HK-2 (cell line): Measurements from ENCODE around the gene GPC5.

Experiments
- DNase-seq: peaks from one replicate; pipeline ENCODE4 v3.0.0-alpha.2; 2018; ENCODE audit not compliant: unreplicated experiment

GPC5 gene

GRCh38 chr13:91537376-91537775 is 139.0 kb downstream of the GPC5 start:
- no peak for DNase-seq

GRCh38 chr13:91539286-91540157 is 141.1 kb downstream of the GPC5 start:
- no peak for DNase-seq

- DNase-seq = no peak
These were observed 141.8 kb downstream of the GPC5 start for GRCh38 chr13:91540158-91540736.

- DNase-seq = no peak
These were observed 146.3 kb downstream of the GPC5 start for GRCh38 chr13:91544723-91545122.

GRCh38 chr13:91546900-91547299 is 148.5 kb downstream of the GPC5 start:
- DNase-seq = no peak

GRCh38 chr13:91553584-91553983 is 155.2 kb downstream of the GPC5 start:
- DNase-seq = no peak

- no peak for DNase-seq
These were observed 155.7 kb downstream of the GPC5 start for GRCh38 chr13:91554101-91554500.

GRCh38 chr13:91557328-91558090 is 159.1 kb downstream of the GPC5 start:
- no peak for DNase-seq

- no peak for DNase-seq
These were observed 165.4 kb downstream of the GPC5 start for GRCh38 chr13:91563799-91564198.

- no peak for DNase-seq
These were observed 166.0 kb downstream of the GPC5 start for GRCh38 chr13:91564396-91564795.

- DNase-seq = no peak
These were observed 166.9 kb downstream of the GPC5 start for GRCh38 chr13:91565296-91565695.

- no peak for DNase-seq
These were observed 169.2 kb downstream of the GPC5 start for GRCh38 chr13:91567485-91568207.

GRCh38 chr13:91571681-91572080 is 173.3 kb downstream of the GPC5 start:
- no peak for DNase-seq

- no peak for DNase-seq
These were observed 174.0 kb downstream of the GPC5 start for GRCh38 chr13:91572439-91572838.

GRCh38 chr13:91572944-91573598 is 174.7 kb downstream of the GPC5 start:
- no peak for DNase-seq

- DNase-seq = no peak
These were observed 176.3 kb downstream of the GPC5 start for GRCh38 chr13:91574766-91575165.

GRCh38 chr13:91576590-91576989 is 178.2 kb downstream of the GPC5 start:
- no peak for DNase-seq

- no peak for DNase-seq
These were observed 180.9 kb downstream of the GPC5 start for GRCh38 chr13:91579320-91579719.

GRCh38 chr13:91580749-91581148 is 182.3 kb downstream of the GPC5 start:
- no peak for DNase-seq

GRCh38 chr13:91586609-91587008 is 188.2 kb downstream of the GPC5 start:
- DNase-seq = no peak

- no peak for DNase-seq
These were observed 190.1 kb downstream of the GPC5 start for GRCh38 chr13:91588541-91588940.
